ENCODE data around the gene GALK1. TPM values are rescaled to one million over a fixed set of nuclear protein-coding genes. Genes with fewer than 3 reads are reported as not detected.

The GALK1 gene
- polyA plus RNA-seq, 3 donors: 44.8 to 108 (median 84.3) TPM

GRCh38 chr17:75791254-75791653, 26.3 kb upstream of the GALK1 start:
- no peak overlapping the region for H3K4me2 ChIP-seq (replicated peaks; ENCODE audit: extremely low read depth, low read length, poor library complexity, severe bottlenecking)
- Mint-ChIP-seq H3K27me3 (ENCODE audit: low read depth in 3 of 3) (no peaks in the 10 kb centered on the region), H3K36me3 (peaks cover 29 to 32% of the 10 kb centered on the region in 2 donors), H3K27ac (no peak overlapping the region), H3K4me1 (peaks cover 9% of the 10 kb centered on the region), H3K9me3 (no peaks in the 10 kb centered on the region), H3K4me3 (no peak overlapping the region)
- DNase-seq: no peak
- no peak overlapping the region for H3K9ac ChIP-seq (ENCODE audit: insufficient read depth, low read length, poor library complexity, severe bottlenecking)
- no peak overlapping the region for H3K27ac ChIP-seq (ENCODE audit: low read depth in 1 of 2, low read length in 2 of 2)
- no peaks in the 10 kb centered on the region for H3K27me3 ChIP-seq (ENCODE audit: control insufficient read depth in 2 of 2, insufficient read depth in 2 of 2, low read length in 2 of 2)
- H2AFZ ChIP-seq (ENCODE audit: insufficient read depth, low read depth, low read length, poor library complexity, severe bottlenecking): no peak overlapping the region
- peaks cover 5 to 39% of the 10 kb centered on the region in 2 donors for H3K36me3 ChIP-seq (replicated peaks in 1 of 2; ENCODE audit: control insufficient read depth in 1 of 2, insufficient read depth in 2 of 2, low read length in 2 of 2)
- H3K9me3 ChIP-seq (replicated peaks in 1 of 2; ENCODE audit: control insufficient read depth in 1 of 2, insufficient read depth in 1 of 2, low read length in 2 of 2): no peaks in the 10 kb centered on the region
- no peak for TF ChIP-seq CTCF (IDR thresholded peaks at IDR 0.05)
- no CpG with 5 or more reads among the region's 6 CpGs for whole genome bisulfite sequencing (ENCODE audit: insufficient coverage)
- H3K4me1 ChIP-seq (ENCODE audit: control insufficient read depth in 1 of 2, insufficient read depth in 2 of 2, low read length in 2 of 2): peaks cover 8 to 11% of the 10 kb centered on the region in 2 donors
- peaks cover 89% of the 10 kb centered on the region for H3K79me2 ChIP-seq (ENCODE audit: insufficient read depth, low read length)
- H4K20me1 ChIP-seq (ENCODE audit: insufficient read depth, low read length): no peaks in the 10 kb centered on the region
- intact Hi-C loops (cut with micrococcal nuclease): loop anchor here in 1 of 2 donors (5.0 kb wide), 1 partner anchor 36 kb away; no protein-coding TSS in a partner anchor
- no peak overlapping the region for H3K4me3 ChIP-seq (replicated peaks in 1 of 3; ENCODE audit: low read depth in 2 of 3, low read length in 3 of 3)

- TF ChIP-seq CTCF (IDR thresholded peaks at IDR 0.05): no peak
- Mint-ChIP-seq H3K4me1 (peaks cover 40% of the 10 kb centered on the region), H3K9me3 (no peaks in the 10 kb centered on the region), H3K4me3 (peak overlapping the region; percentile 70 to 86), H3K27me3 (ENCODE audit: low read depth in 3 of 3) (no peaks in the 10 kb centered on the region), H3K27ac (peak overlapping the region; percentile 97 to 99 (median 98)), H3K36me3 (peaks cover 0 to under 1% of the 10 kb centered on the region in 2 donors)
- intact Hi-C loops (cut with micrococcal nuclease): loop anchor here in 1 of 2 donors (10.0 kb wide), 1 partner anchor 190 kb away; the partner anchor contains the start of genes ACOX1 and TEN1
- Histone ChIP-seq H3K4me3 (replicated peaks in 1 of 3; ENCODE audit: low read depth in 2 of 3, low read length in 3 of 3) (peak overlapping the region; percentile 49 to 77 (median 74)), H3K4me2 (replicated peaks; ENCODE audit: extremely low read depth, low read length, poor library complexity, severe bottlenecking) (peak overlapping the region; percentile 85), H3K36me3 (replicated peaks in 1 of 2; ENCODE audit: control insufficient read depth in 1 of 2, insufficient read depth in 2 of 2, low read length in 2 of 2) (no peaks in the 10 kb centered on the region), H3K27me3 (ENCODE audit: control insufficient read depth in 2 of 2, insufficient read depth in 2 of 2, low read length in 2 of 2) (no peaks in the 10 kb centered on the region), H2AFZ (ENCODE audit: insufficient read depth, low read depth, low read length, poor library complexity, severe bottlenecking) (peak overlapping the region; percentile 81), H3K4me1 (ENCODE audit: control insufficient read depth in 1 of 2, insufficient read depth in 2 of 2, low read length in 2 of 2) (peaks cover 47 to 59% of the 10 kb centered on the region in 2 donors), H3K27ac (ENCODE audit: low read depth in 1 of 2, low read length in 2 of 2) (peak overlapping the region; percentile 97 to 100), H3K9ac (ENCODE audit: insufficient read depth, low read length, poor library complexity, severe bottlenecking) (peak overlapping the region; percentile 89), H4K20me1 (ENCODE audit: insufficient read depth, low read length) (no peaks in the 10 kb centered on the region), H3K79me2 (ENCODE audit: insufficient read depth, low read length) (peaks cover 54% of the 10 kb centered on the region), H3K9me3 (replicated peaks in 1 of 2; ENCODE audit: control insufficient read depth in 1 of 2, insufficient read depth in 1 of 2, low read length in 2 of 2) (no peaks in the 10 kb centered on the region)
- peak; percentile 88 to 96 (median 94) for DNase-seq
- 27% methylated on average over 25 of the region's 43 CpGs for WGBS (ENCODE audit: insufficient coverage)
Observed at GRCh38 chr17:75785016-75785890, 20.3 kb upstream of the GALK1 start.
